ENCODE measurements around the gene CCDC85B.

Gene CCDC85B

DNA sequence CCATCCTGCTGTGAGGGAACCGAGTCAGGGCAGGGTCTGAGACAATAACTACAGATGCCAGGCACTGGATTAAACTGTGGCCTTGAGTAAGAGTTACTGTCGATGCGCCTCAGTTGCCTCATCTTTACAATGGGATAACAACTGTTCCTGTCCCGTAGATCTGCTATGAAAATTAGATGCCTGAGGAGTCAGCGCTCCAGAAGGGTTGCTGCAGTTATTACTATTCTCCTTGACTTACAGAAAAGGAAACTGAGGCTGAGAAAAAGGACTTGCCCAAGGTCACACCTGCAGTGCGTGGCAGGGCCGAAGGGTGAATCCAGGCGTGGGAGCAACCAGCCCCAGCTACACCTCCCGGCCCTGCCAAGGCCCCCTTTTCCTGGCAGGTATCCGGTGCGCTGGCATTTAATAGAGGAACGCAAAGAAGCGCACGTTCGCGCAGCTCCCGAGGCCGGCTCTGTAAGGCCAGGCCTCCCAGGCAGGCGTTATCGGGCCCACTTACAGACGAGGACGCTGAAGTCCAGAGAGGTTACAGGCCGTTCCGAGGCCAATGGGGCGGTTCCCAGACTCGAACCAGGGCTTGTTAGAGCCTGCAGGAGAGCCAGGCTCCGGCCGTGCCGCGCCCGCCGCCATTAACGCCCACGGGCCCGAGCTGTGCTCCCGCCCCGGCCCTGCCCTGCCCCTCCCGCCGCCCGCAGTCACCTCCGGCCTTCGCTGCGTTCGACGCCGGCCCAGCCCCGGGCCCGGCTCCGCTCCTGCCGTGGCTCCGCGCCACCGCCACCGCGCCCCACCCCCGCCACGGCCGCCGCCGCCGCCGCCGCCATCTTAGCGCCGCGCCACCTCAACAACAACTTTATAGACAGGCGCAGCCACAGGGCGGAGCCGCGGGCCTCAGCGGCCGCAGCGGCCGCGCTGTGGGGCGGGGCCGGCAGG lies 28.0 kb downstream of the CCDC85B start, which contains the start of gene C11orf68:
TSS of gene C11orf68 (minus strand) at position 852 of the 930 bp plus-strand sequence. CDS start at position 821, 31 bp downstream.
- TF ChIP-seq, protein P1, sequence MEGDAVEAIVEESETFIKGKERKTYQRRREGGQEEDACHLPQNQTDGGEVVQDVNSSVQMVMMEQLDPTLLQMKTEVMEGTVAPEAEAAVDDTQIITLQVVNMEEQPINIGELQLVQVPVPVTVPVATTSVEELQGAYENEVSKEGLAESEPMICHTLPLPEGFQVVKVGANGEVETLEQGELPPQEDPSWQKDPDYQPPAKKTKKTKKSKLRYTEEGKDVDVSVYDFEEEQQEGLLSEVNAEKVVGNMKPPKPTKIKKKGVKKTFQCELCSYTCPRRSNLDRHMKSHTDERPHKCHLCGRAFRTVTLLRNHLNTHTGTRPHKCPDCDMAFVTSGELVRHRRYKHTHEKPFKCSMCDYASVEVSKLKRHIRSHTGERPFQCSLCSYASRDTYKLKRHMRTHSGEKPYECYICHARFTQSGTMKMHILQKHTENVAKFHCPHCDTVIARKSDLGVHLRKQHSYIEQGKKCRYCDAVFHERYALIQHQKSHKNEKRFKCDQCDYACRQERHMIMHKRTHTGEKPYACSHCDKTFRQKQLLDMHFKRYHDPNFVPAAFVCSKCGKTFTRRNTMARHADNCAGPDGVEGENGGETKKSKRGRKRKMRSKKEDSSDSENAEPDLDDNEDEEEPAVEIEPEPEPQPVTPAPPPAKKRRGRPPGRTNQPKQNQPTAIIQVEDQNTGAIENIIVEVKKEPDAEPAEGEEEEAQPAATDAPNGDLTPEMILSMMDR (IDR thresholded peaks at IDR 0.05; ENCODE audit: low read depth, low read length), result no peak
- H3K4me3 ChIP-seq (ENCODE audit: low read depth, low read length), result peak within 1 kb of the TSS; percentile 84

DNA sequence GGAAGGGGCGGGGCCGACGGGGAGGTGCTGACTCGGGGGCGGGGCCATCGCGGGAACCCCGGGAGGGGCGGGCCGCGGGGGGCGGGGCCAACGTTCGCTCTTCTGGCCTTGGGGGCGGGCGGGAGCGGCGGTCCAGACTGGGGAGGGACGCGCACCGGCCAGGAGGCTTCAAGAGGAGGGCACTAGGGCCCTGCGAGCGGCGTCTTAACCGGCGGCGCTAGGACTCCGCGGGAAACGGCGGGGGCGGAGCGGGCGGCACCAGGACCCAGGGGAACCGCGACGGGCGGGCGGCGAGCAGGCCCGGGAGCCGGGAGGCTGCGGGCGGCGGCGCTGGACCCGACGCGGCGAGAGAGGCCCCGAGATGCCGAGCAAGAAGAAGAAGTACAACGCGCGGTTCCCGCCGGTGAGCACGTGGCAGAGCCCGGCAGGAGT lies 28.7 kb downstream of the CCDC85B start, which contains the start of gene DRAP1:
TSS of gene DRAP1 (plus strand) at position 286 of the 432 bp plus-strand sequence. CDS start at position 362, 76 bp downstream.
- TF ChIP-seq, protein P1 (IDR thresholded peaks at IDR 0.05; ENCODE audit: low read depth, low read length), result no peak
- peak within 1 kb of the TSS; percentile 84 for H3K4me3 ChIP-seq (ENCODE audit: low read depth, low read length)

DNA sequence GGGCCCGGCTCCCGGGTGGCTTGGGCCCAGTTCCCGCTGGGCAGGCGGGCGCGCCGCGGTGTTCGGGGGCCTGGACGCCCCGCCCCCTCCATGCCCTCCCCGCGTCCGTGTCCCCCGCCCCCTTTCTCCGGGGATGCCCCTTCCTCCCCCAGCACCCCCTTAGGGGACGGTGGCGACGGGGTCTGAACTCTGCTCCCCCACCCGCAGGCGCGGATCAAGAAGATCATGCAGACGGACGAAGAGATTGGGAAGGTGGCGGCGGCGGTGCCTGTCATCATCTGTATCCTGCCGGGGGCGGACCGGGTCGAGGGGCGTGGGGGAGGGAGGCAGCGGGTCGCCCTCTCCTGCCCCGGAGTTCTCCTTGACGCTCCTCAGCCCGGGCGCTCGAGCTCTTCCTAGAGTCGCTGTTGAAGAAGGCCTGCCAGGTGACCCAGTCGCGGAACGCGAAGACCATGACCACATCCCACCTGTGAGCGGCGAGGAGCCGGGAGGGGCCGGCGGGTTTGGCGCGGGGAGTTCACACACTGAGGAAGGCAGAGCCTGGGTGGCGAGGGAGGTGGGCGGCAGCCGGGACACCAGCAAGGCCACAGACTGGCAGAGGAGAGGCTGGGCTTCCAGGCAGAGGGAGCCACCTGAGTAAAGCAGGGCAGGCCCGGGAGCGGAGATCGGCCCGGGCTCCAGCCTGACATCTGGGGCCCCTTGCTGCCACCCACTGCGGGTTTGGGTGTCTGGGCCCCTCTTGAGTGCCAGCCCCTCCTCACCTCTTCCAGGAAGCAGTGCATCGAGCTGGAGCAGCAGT lies 29.3 kb downstream of the CCDC85B start:
- peak overlapping the region; percentile 84 for H3K4me3 ChIP-seq (ENCODE audit: low read depth, low read length)
- TF ChIP-seq, protein P1 (IDR thresholded peaks at IDR 0.05; ENCODE audit: low read depth, low read length), result no peak

DNA sequence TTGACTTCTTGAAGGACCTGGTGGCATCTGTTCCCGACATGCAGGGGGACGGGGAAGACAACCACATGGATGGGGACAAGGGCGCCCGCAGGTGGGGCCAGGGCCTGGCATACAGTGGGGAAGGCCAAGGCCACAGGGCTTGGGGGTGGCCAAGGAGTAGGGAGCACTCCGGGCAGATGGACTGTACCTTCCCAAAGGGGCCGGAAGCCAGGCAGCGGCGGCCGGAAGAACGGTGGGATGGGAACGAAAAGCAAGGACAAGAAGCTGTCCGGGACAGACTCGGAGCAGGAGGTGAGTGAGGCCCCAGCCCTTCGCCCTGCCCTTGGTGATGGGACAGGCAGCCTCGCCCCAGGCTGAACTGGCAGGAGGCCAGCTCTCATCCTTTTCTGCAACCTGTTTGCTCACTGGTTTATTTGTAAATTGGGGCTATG lies 29.9 kb downstream of the CCDC85B start:
- TF ChIP-seq, protein P1 (IDR thresholded peaks at IDR 0.05; ENCODE audit: low read depth, low read length), result no peak
- peak overlapping the region; percentile 84 for H3K4me3 ChIP-seq (ENCODE audit: low read depth, low read length)

DNA sequence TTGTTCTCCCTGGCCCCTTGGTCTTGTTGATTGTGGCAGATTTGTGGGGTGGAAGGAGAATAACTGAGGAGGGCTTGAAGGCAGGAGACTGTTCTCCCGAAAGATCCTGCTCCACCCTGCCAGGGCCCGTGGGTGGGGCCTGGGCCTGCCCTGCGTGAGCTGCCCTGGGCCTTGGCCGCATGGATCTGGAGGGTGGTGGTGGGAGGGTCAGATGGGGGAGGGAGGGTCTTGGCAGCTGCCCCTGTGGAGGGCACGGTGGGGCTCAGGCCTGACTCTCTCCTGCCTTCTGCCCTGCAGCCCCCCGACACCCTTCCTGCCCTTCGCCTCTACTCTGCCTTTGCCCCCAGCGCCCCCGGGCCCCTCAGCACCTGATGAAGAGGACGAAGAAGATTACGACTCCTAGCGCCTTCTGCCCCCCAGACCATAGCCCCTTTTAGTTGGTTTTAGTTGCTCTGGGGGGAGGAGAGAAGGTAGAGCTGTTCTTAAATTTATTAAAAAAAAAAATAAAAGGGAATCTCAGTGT lies 30.6 kb downstream of the CCDC85B start:
- TF ChIP-seq, protein P1 (IDR thresholded peaks at IDR 0.05; ENCODE audit: low read depth, low read length), result no peak
- peak overlapping the region; percentile 84 for H3K4me3 ChIP-seq (ENCODE audit: low read depth, low read length)

DNA sequence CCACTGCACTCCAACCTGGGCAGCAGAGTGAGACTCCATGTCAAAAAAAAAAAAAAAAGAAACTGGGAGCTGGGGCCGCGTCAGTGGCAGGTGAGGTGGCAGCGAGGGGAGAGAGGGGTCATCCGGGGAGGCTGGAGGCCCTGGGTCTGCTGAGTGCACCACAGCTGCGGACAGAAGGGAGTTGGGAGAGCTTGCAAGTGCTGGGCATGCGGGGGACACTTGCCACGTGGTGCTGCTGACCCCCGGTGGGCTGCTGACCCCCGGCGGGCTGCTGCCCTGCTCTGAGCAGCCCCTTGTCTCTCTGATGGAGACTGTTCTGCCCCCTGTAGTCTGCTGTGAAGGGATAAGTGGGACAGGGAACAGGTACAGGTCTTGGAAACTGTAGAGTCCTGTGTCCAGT lies 31.4 kb downstream of the CCDC85B start:
- no peak overlapping the region for H3K4me3 ChIP-seq (ENCODE audit: low read depth, low read length)
- TF ChIP-seq, protein P1 (IDR thresholded peaks at IDR 0.05; ENCODE audit: low read depth, low read length), result no peak
